OCI-LY1 (cell line): ENCODE measurements around the gene HNRNPF.

Source experiments
- H2AFZ ChIP-seq: fragments of 200-600 bp; sonication (generic), shearing (Covaris generic); 2 replicates; pipeline ENCODE4 v1.6.0; 2014; ENCODE audit warnings: antibody characterized with exemption, mild to moderate bottlenecking, low read length
- H3F3A ChIP-seq: fragments of 200-600 bp; sonication (generic), shearing (Covaris generic); 2 replicates; pipeline ENCODE4 v1.6.0; 2014; ENCODE audit warnings: mild to moderate bottlenecking, antibody characterized with exemption, low read length, moderate library complexity; ENCODE audit not compliant: insufficient read depth
- H3K27ac ChIP-seq: fragments of 200-600 bp; sonication (generic); 2 replicates; pipeline ENCODE4 v1.5.1; 2014; ENCODE audit warnings: low read length, mixed run types, mild to moderate bottlenecking, low read depth; ENCODE audit not compliant: poor library complexity, severe bottlenecking
- H3K27me3 ChIP-seq: fragments of 200-600 bp; sonication (generic); 2 replicates; pipeline ENCODE4 v1.6.0; 2014; ENCODE audit warnings: antibody characterized with exemption, mild to moderate bottlenecking, low read length, moderate library complexity; ENCODE audit not compliant: insufficient read depth
- H3K36me3 ChIP-seq: fragments of 200-600 bp; sonication (generic); 2 replicates; pipeline ENCODE4 v1.6.1; 2014; ENCODE audit warnings: mild to moderate bottlenecking, antibody characterized with exemption, low read length, moderate library complexity, mixed read lengths; ENCODE audit not compliant: insufficient read depth
- H3K4me1 ChIP-seq: fragments of 200-600 bp; sonication (generic); 2 replicates; pipeline ENCODE4 v1.5.1; 2014; ENCODE audit warnings: mild to moderate bottlenecking, low read length, moderate library complexity; ENCODE audit not compliant: insufficient read depth, severe bottlenecking
- H3K4me2 ChIP-seq: fragments of 200-600 bp; sonication (generic), shearing (Covaris generic); 2 replicates; pipeline ENCODE4 v1.6.1; 2014; ENCODE audit warnings: low read length
- H3K4me3 ChIP-seq: fragments of 200-600 bp; sonication (generic); 2 replicates; pipeline ENCODE4 v1.5.1; 2014; ENCODE audit warnings: low read length, low read depth, mild to moderate bottlenecking, mixed read lengths; ENCODE audit not compliant: poor library complexity, severe bottlenecking
- H3K79me2 ChIP-seq: fragments of 200-600 bp; shearing (Covaris generic); 2 replicates; pipeline ENCODE4 v1.6.1; 2016; ENCODE audit warnings: mixed run types, low read length, mixed read lengths; ENCODE audit not compliant: insufficient read depth
- H3K9ac ChIP-seq: fragments of 200-600 bp; sonication (generic), shearing (Covaris generic); 2 replicates; pipeline ENCODE4 v1.6.1; 2014; ENCODE audit warnings: mild to moderate bottlenecking, low read length, mixed read lengths
- H3K9me2 ChIP-seq: fragments of 200-600 bp; sonication (generic), shearing (Covaris generic); 2 replicates; pipeline ENCODE4 v1.6.1; 2014; ENCODE audit warnings: low read depth, mild to moderate bottlenecking, low read length, mixed read lengths
- H3K9me3 ChIP-seq: fragments of 200-600 bp; shearing (Covaris generic); 2 replicates; pipeline ENCODE4 v1.6.1; 2014; ENCODE audit warnings: low read length, mixed read lengths
- H4K20me1 ChIP-seq: fragments of 200-600 bp; sonication (generic), shearing (Covaris generic); 2 replicates; pipeline ENCODE4 v1.6.0; 2016; ENCODE audit warnings: mild to moderate bottlenecking, low read length; ENCODE audit not compliant: insufficient read depth
- CTCF ChIP-seq: fragments of 200-600 bp; sonication (generic), shearing (Covaris generic); IDR thresholded peaks from 2 replicates; pipeline ENCODE4 v1.5.1; 2017; ENCODE audit warnings: mild to moderate bottlenecking, antibody characterized with exemption, low read length, moderate library complexity, mixed read lengths
- EZH2 ChIP-seq: fragments of 200-600 bp; sonication (generic), shearing (Covaris generic); IDR thresholded peaks from 2 replicates; pipeline ENCODE4 v1.8.0; 2017; ENCODE audit warnings: borderline replicate concordance, mixed run types, mild to moderate bottlenecking, antibody characterized with exemption, low read length, moderate library complexity, mixed read lengths

HNRNPF gene

GRCh38 chr10:43444897-43445466, 36.0 kb upstream of the HNRNPF start:
- TF ChIP-seq CTCF: no peak
- TF ChIP-seq EZH2: no peak
- Histone ChIP-seq H3K4me3 (no peak overlapping the region), H3K79me2 (no peaks in the 10 kb centered on the region), H4K20me1 (no peaks in the 10 kb centered on the region), H3K4me1 (peaks cover 12% of the 10 kb centered on the region), H3K27me3 (no peaks in the 10 kb centered on the region), H2AFZ (no peak overlapping the region), H3K27ac (no peak overlapping the region), H3K4me2 (no peak overlapping the region), H3F3A (no peaks in the 10 kb centered on the region), H3K9ac (no peak overlapping the region), H3K9me2 (no peaks in the 10 kb centered on the region), H3K9me3 (peaks cover 4% of the 10 kb centered on the region; the same call in 1 of the 2 replicates), H3K36me3 (no peaks in the 10 kb centered on the region)

DNA sequence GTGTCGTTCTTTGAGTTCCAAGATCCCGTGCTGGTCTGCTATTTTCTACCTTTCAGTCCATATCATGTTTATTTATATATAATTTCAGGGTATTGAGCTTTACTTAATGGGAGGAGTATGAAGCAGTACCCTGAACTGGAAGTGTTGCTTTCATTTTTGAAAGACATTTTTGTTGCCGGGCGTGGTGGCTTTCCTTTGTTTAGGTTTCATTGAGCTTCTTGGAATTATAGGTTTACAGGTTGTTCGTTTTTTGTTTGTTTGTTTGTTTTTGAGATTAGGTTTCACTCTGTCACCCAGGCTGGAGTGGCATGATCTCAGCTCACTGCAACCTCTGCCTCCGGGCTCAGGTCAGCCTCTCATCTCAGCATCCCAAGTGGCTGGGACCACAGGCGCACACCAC, 35.3 kb upstream of the HNRNPF start:
- H3K4me1 ChIP-seq: peaks cover 14% of the 10 kb centered on the region
- H3K9me3 ChIP-seq: peaks cover 4% of the 10 kb centered on the region; the same call in 1 of the 2 replicates
- H2AFZ ChIP-seq: no peak overlapping the region
- H3K9ac ChIP-seq: no peak overlapping the region
- no peaks in the 10 kb centered on the region for H3K9me2 ChIP-seq
- H4K20me1 ChIP-seq: no peaks in the 10 kb centered on the region
- no peak overlapping the region for H3K4me3 ChIP-seq
- no peaks in the 10 kb centered on the region for H3F3A ChIP-seq
- H3K36me3 ChIP-seq: no peaks in the 10 kb centered on the region
- no peaks in the 10 kb centered on the region for H3K79me2 ChIP-seq
- H3K4me2 ChIP-seq: no peak overlapping the region
- no peak overlapping the region for H3K27ac ChIP-seq
- TF ChIP-seq CTCF (no peak), EZH2 (no peak)
- H3K27me3 ChIP-seq: no peaks in the 10 kb centered on the region

- Histone ChIP-seq H3K9ac (no peak overlapping the region), H3K4me3 (no peak overlapping the region), H3K9me3 (peaks cover 4% of the 10 kb centered on the region; the same call in 1 of the 2 replicates), H3K36me3 (no peaks in the 10 kb centered on the region), H3K9me2 (no peaks in the 10 kb centered on the region), H3K27ac (no peak overlapping the region), H3K27me3 (no peaks in the 10 kb centered on the region), H3K4me1 (peaks cover 24% of the 10 kb centered on the region), H3K4me2 (no peak overlapping the region), H2AFZ (no peak overlapping the region), H4K20me1 (no peaks in the 10 kb centered on the region), H3F3A (no peaks in the 10 kb centered on the region), H3K79me2 (no peaks in the 10 kb centered on the region)
- no peak for TF ChIP-seq EZH2
- no peak for TF ChIP-seq CTCF
Measured at GRCh38 chr10:43440463-43441134, 31.6 kb upstream of the HNRNPF start.
